ENCODE measurements around the gene DNAJC5.

The DNAJC5 gene

DNA sequence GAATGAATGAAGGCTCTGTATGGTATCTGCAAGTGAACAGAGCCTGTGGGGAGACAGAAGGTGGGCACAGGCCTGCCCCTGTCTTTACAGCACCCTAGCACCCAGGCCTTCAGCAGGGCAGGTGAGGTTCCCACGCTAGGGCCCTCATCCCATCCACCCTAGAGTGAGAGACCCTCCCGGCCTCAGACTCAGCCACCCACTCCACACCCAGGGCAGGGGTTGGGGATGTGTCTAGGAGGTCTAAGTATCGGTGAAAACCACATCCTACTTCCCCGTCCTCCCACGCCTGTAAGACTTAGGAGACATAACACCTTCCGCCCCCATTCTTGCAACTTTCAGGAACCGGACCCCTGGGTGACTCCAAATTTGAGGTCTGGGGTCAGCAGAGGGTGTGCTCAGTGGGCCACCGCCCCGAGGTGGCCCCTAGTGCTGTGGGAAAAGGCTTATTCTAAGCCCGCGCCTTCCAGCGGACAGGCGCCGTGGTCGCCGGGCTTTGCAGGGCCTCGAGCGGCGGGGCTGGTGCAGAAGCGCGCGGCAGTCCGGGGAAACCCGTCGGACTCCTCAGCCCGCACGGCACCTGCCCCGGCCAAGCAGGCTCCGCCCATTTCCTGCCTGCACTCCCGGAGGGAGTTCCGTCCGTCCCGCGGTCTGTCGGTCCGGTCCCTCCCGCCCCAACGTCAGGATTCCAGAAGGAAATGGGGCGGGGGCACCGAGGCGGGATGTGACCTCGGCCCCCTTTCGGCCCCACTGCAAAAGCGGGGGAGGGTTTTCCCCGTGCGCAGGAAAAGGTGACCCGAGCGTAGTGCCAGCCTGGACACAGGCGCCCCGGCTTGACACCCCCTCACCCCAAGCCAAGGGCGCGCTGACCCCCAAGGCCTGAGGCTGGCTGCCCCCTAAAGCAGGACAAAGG lies 83.6 kb downstream of the DNAJC5 start:
- Histone ChIP-seq H3K4me3 (ENCODE audit: low read length) (peak overlapping the region; percentile 60), H2BK15ac (replicated peaks; ENCODE audit: low read depth) (no peak overlapping the region), H3K27ac (ENCODE audit: low read depth, low read length) (no peak overlapping the region), H3K18ac (ENCODE audit: low read length) (peak overlapping the region; percentile 54), H2AK5ac (ENCODE audit: low read length) (no peak overlapping the region), H3K79me2 (ENCODE audit: control insufficient read depth, insufficient read depth, low read length) (peaks cover 13% of the 10 kb centered on the region), H3K9ac (ENCODE audit: low read length) (peak overlapping the region; percentile 79), H3K27me3 (ENCODE audit: insufficient read depth, low read length, poor library complexity) (no peaks in the 10 kb centered on the region), H3K36me3 (ENCODE audit: control insufficient read depth, insufficient read depth, low read length) (peaks cover 2% of the 10 kb centered on the region), H3K79me1 (ENCODE audit: low read length) (peaks cover 13% of the 10 kb centered on the region), H3K4ac (ENCODE audit: low read depth, low read length) (peak overlapping the region; percentile 49), H2BK5ac (ENCODE audit: low read length) (no peak overlapping the region), H3K4me1 (ENCODE audit: control insufficient read depth, low read depth, low read length) (peaks cover 4% of the 10 kb centered on the region), H3K23ac (ENCODE audit: low read length) (no peak overlapping the region), H4K8ac (ENCODE audit: low read depth, low read length) (no peak overlapping the region), H2BK120ac (ENCODE audit: low read depth, low read length) (no peak overlapping the region), H4K5ac (ENCODE audit: low read length) (no peak overlapping the region), H3K56ac (ENCODE audit: low read length) (peak overlapping the region; percentile 88), H3K4me2 (ENCODE audit: low read length) (peak overlapping the region; percentile 93)
- no CpG with 5 or more reads among the region's 52 CpGs for WGBS (ENCODE audit: extremely low coverage, insufficient coverage, low lambda C conversion rate)
- peak; percentile 66 for DNase-seq

DNA sequence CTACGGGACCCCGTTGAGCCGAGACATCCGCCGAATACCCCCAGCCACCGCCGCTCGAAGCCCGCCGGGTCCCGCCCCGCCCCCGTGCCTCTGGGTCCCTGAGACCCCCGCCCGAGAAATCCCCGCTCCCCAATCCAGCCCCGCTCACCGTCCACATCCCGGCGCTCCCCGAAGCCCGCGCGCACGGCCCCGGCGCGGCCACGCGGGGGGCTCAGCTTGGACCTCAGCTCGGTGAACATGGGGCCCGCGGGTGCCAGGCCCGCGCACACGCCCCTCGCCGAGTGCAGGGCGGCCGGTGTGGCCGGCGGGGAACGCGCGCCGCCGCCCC lies 84.3 kb downstream of the DNAJC5 start:
- no peak overlapping the region for H3K27ac ChIP-seq (ENCODE audit: low read depth, low read length)
- H2AK5ac ChIP-seq (ENCODE audit: low read length), result no peak overlapping the region
- H3K4me1 ChIP-seq (ENCODE audit: control insufficient read depth, low read depth, low read length), result peaks cover 4% of the 10 kb centered on the region
- peak overlapping the region; percentile 79 for H3K9ac ChIP-seq (ENCODE audit: low read length)
- peak overlapping the region; percentile 88 for H3K56ac ChIP-seq (ENCODE audit: low read length)
- H3K36me3 ChIP-seq (ENCODE audit: control insufficient read depth, insufficient read depth, low read length), result peaks cover 2% of the 10 kb centered on the region
- H3K18ac ChIP-seq (ENCODE audit: low read length), result peak overlapping the region; percentile 54
- WGBS (ENCODE audit: extremely low coverage, insufficient coverage, low lambda C conversion rate), result no CpG with 5 or more reads among the region's 47 CpGs
- H3K27me3 ChIP-seq (ENCODE audit: insufficient read depth, low read length, poor library complexity), result no peaks in the 10 kb centered on the region
- peaks cover 13% of the 10 kb centered on the region for H3K79me1 ChIP-seq (ENCODE audit: low read length)
- peak overlapping the region; percentile 49 for H3K4ac ChIP-seq (ENCODE audit: low read depth, low read length)
- no peak overlapping the region for H4K5ac ChIP-seq (ENCODE audit: low read length)
- H2BK120ac ChIP-seq (ENCODE audit: low read depth, low read length), result no peak overlapping the region
- H3K4me2 ChIP-seq (ENCODE audit: low read length), result peak overlapping the region; percentile 93
- peaks cover 13% of the 10 kb centered on the region for H3K79me2 ChIP-seq (ENCODE audit: control insufficient read depth, insufficient read depth, low read length)
- H4K8ac ChIP-seq (ENCODE audit: low read depth, low read length), result no peak overlapping the region
- no peak overlapping the region for H3K23ac ChIP-seq (ENCODE audit: low read length)
- no peak overlapping the region for H2BK5ac ChIP-seq (ENCODE audit: low read length)
- no peak overlapping the region for H2BK15ac ChIP-seq (replicated peaks; ENCODE audit: low read depth)
- no peak for DNase-seq
- H3K4me3 ChIP-seq (ENCODE audit: low read length), result peak overlapping the region; percentile 60

GRCh38 chr20:63979557-63980316 lies 84.8 kb downstream of the DNAJC5 start, which contains the start of gene SAMD10:
SAMD10 (minus strand) TSS chr20:63979642; CDS start chr20:63979467, 175 bp downstream.
- no peaks in the 10 kb centered on the region for H3K27me3 ChIP-seq (ENCODE audit: insufficient read depth, low read length, poor library complexity)
- peaks cover 13% of the 10 kb centered on the region for H3K79me2 ChIP-seq (ENCODE audit: control insufficient read depth, insufficient read depth, low read length)
- H3K23ac ChIP-seq (ENCODE audit: low read length), result peak within 1 kb of the TSS; percentile 80
- H2BK15ac ChIP-seq (replicated peaks; ENCODE audit: low read depth), result no peak within 1 kb of the TSS
- no peak within 1 kb of the TSS for H2BK5ac ChIP-seq (ENCODE audit: low read length)
- H3K36me3 ChIP-seq (ENCODE audit: control insufficient read depth, insufficient read depth, low read length), result peaks cover 2% of the 10 kb centered on the region
- no peak within 1 kb of the TSS for H3K27ac ChIP-seq (ENCODE audit: low read depth, low read length)
- peak within 1 kb of the TSS; percentile 60 for H3K4me3 ChIP-seq (ENCODE audit: low read length)
- H3K4me2 ChIP-seq (ENCODE audit: low read length), result peak within 1 kb of the TSS; percentile 93
- DNase-seq, result peak; percentile 42
- peak within 1 kb of the TSS; percentile 49 for H3K4ac ChIP-seq (ENCODE audit: low read depth, low read length)
- H3K4me1 ChIP-seq (ENCODE audit: control insufficient read depth, low read depth, low read length), result peaks cover 4% of the 10 kb centered on the region
- peak within 1 kb of the TSS; percentile 88 for H3K56ac ChIP-seq (ENCODE audit: low read length)
- H3K18ac ChIP-seq (ENCODE audit: low read length), result peak within 1 kb of the TSS; percentile 54
- no peak within 1 kb of the TSS for H4K8ac ChIP-seq (ENCODE audit: low read depth, low read length)
- H3K9ac ChIP-seq (ENCODE audit: low read length), result peak within 1 kb of the TSS; percentile 79
- H3K79me1 ChIP-seq (ENCODE audit: low read length), result peaks cover 13% of the 10 kb centered on the region
- no peak within 1 kb of the TSS for H2BK120ac ChIP-seq (ENCODE audit: low read depth, low read length)
- WGBS (ENCODE audit: extremely low coverage, insufficient coverage, low lambda C conversion rate), result no CpG with 5 or more reads among the region's 52 CpGs
- H4K5ac ChIP-seq (ENCODE audit: low read length), result peak within 1 kb of the TSS; percentile 26
- peak within 1 kb of the TSS; percentile 20 for H2AK5ac ChIP-seq (ENCODE audit: low read length)

DNA sequence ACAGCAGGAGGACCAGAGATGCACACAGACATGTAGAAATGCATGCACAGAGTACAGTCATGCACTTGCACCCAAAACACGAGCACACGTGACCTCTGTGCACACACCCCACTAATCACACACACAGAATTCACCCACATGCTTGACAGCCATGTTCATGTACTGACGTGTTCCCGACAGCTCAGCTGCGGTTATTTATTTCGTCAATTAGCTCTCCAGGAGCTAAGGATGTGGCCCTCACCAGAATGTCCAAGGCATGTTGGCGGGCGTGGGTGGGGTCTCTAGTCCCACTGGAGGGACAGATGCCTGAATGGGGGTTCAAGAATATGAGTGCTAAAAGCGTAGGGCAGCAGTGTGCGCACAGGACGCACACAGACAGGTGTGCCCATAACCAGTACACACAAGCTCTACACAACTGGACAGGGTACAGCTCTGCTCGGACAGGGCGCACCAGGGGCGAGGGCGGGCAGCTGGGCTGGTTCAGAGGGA lies 85.4 kb downstream of the DNAJC5 start:
- H2BK5ac ChIP-seq (ENCODE audit: low read length), result no peak overlapping the region

GRCh38 chr20:63980806-63981728 lies 86.1 kb downstream of the DNAJC5 start, which contains the start of gene PRPF6:
PRPF6 (plus strand) TSS chr20:63981132; CDS start chr20:63981246, 114 bp downstream.
- peak within 1 kb of the TSS; percentile 55 for H3K27ac ChIP-seq (ENCODE audit: low read depth, low read length)
- peak; percentile 98 for DNase-seq
- no peak within 1 kb of the TSS for H2BK15ac ChIP-seq (replicated peaks; ENCODE audit: low read depth)
- peak within 1 kb of the TSS; percentile 26 for H4K5ac ChIP-seq (ENCODE audit: low read length)
- H2BK5ac ChIP-seq (ENCODE audit: low read length), result no peak within 1 kb of the TSS
- no CpG with 5 or more reads among the region's 75 CpGs for WGBS (ENCODE audit: extremely low coverage, insufficient coverage, low lambda C conversion rate)
- peak within 1 kb of the TSS; percentile 58 for H3K4me3 ChIP-seq (ENCODE audit: low read length)
- H2BK120ac ChIP-seq (ENCODE audit: low read depth, low read length), result no peak within 1 kb of the TSS
- H3K9ac ChIP-seq (ENCODE audit: low read length), result peak within 1 kb of the TSS; percentile 88
- peaks cover 13% of the 10 kb centered on the region for H3K79me2 ChIP-seq (ENCODE audit: control insufficient read depth, insufficient read depth, low read length)
- peak within 1 kb of the TSS; percentile 6 for H4K8ac ChIP-seq (ENCODE audit: low read depth, low read length)
- peak within 1 kb of the TSS; percentile 51 for H3K18ac ChIP-seq (ENCODE audit: low read length)
- H3K27me3 ChIP-seq (ENCODE audit: insufficient read depth, low read length, poor library complexity), result no peaks in the 10 kb centered on the region
- peak within 1 kb of the TSS; percentile 79 for H3K4me2 ChIP-seq (ENCODE audit: low read length)
- H3K36me3 ChIP-seq (ENCODE audit: control insufficient read depth, insufficient read depth, low read length), result peaks cover 2% of the 10 kb centered on the region
- H2AK5ac ChIP-seq (ENCODE audit: low read length), result peak within 1 kb of the TSS; percentile 20
- H3K79me1 ChIP-seq (ENCODE audit: low read length), result peaks cover 13% of the 10 kb centered on the region
- H3K4me1 ChIP-seq (ENCODE audit: control insufficient read depth, low read depth, low read length), result peaks cover 4% of the 10 kb centered on the region
- peak within 1 kb of the TSS; percentile 86 for H3K56ac ChIP-seq (ENCODE audit: low read length)
- H3K23ac ChIP-seq (ENCODE audit: low read length), result peak within 1 kb of the TSS; percentile 80
- H3K4ac ChIP-seq (ENCODE audit: low read depth, low read length), result peak within 1 kb of the TSS; percentile 45

More for the DNA sequence above, 85.4 kb downstream of the DNAJC5 start:
- peaks cover 13% of the 10 kb centered on the region for H3K79me1 ChIP-seq (ENCODE audit: low read length)
- H3K27me3 ChIP-seq (ENCODE audit: insufficient read depth, low read length, poor library complexity), result no peaks in the 10 kb centered on the region
- peak overlapping the region; percentile 16 for H3K9ac ChIP-seq (ENCODE audit: low read length)
- H3K56ac ChIP-seq (ENCODE audit: low read length), result peak overlapping the region; percentile 61
- no peak overlapping the region for H2BK120ac ChIP-seq (ENCODE audit: low read depth, low read length)
- H3K4ac ChIP-seq (ENCODE audit: low read depth, low read length), result peak overlapping the region; percentile 45
- no peak overlapping the region for H3K4me2 ChIP-seq (ENCODE audit: low read length)
- H2AK5ac ChIP-seq (ENCODE audit: low read length), result peak overlapping the region; percentile 20
- no CpG with 5 or more reads among the region's 15 CpGs for WGBS (ENCODE audit: extremely low coverage, insufficient coverage, low lambda C conversion rate)
- no peak overlapping the region for H3K27ac ChIP-seq (ENCODE audit: low read depth, low read length)
- peaks cover 4% of the 10 kb centered on the region for H3K4me1 ChIP-seq (ENCODE audit: control insufficient read depth, low read depth, low read length)
- no peak overlapping the region for H4K8ac ChIP-seq (ENCODE audit: low read depth, low read length)
- peaks cover 13% of the 10 kb centered on the region for H3K79me2 ChIP-seq (ENCODE audit: control insufficient read depth, insufficient read depth, low read length)
- DNase-seq, result no peak
- no peak overlapping the region for H3K23ac ChIP-seq (ENCODE audit: low read length)
- H3K4me3 ChIP-seq (ENCODE audit: low read length), result no peak overlapping the region
- H2BK15ac ChIP-seq (replicated peaks; ENCODE audit: low read depth), result no peak overlapping the region
- H3K18ac ChIP-seq (ENCODE audit: low read length), result no peak overlapping the region
- peak overlapping the region; percentile 26 for H4K5ac ChIP-seq (ENCODE audit: low read length)
- peaks cover 2% of the 10 kb centered on the region for H3K36me3 ChIP-seq (ENCODE audit: control insufficient read depth, insufficient read depth, low read length)
